GM12873 (cell line): Measurements from ENCODE around the gene SMAD4.

Source experiments
- CTCF ChIP-seq: IDR thresholded peaks from 2 replicates; pipeline ENCODE4 v1.5.1; 2012; ENCODE audit warnings: low read depth, mild to moderate bottlenecking, moderate library complexity, low read length, control low read depth; ENCODE audit not compliant: insufficient read depth; ENCODE audit errors: missing control alignments

The SMAD4 gene

GRCh38 chr18:51011709-51012108 is 18.3 kb upstream of the SMAD4 start:
- TF ChIP-seq CTCF: no peak

- no peak for TF ChIP-seq CTCF
These were observed 17.6 kb upstream of the SMAD4 start for GRCh38 chr18:51012441-51012840.

- TF ChIP-seq CTCF: no peak
These were observed 16.8 kb upstream of the SMAD4 start for GRCh38 chr18:51013259-51013658.

GRCh38 chr18:51017140-51017879 is 12.7 kb upstream of the SMAD4 start:
- no peak for TF ChIP-seq CTCF

GRCh38 chr18:51020536-51020935 is 9.5 kb upstream of the SMAD4 start:
- no peak for TF ChIP-seq CTCF

- no peak for TF ChIP-seq CTCF
These were observed 8.6 kb upstream of the SMAD4 start for GRCh38 chr18:51021226-51021965.

GRCh38 chr18:51025512-51025911 is 4.5 kb upstream of the SMAD4 start:
- TF ChIP-seq CTCF: no peak
